WTC11 (cell line): ENCODE results near the gene AGR3. TPM values are rescaled to one million over a fixed set of nuclear protein-coding genes. Genes with fewer than 3 reads are reported as not detected.

Experiments used
- ATAC-seq: fragments of 200-7000 bp; cut with Tn5 transposase; 2 replicates; pipeline ENCODE4 v1.10.0; 2021; ENCODE audit warnings: mild to moderate bottlenecking, moderate library complexity
- CTCF ChIA-PET: fragments of 300-600 bp; sonication (Branson Sonifier 250); formaldehyde crosslinking; loops from one replicate; lab custom pipeline; 2021; ENCODE audit warnings: antibody characterized with exemption; lab: Charles Lee
- POLR2A ChIA-PET: fragments of 350-600 bp; sonication (Branson Sonifier 250); formaldehyde crosslinking; loops from one replicate; lab custom pipeline; 2021; ENCODE audit warnings: antibody characterized with exemption; lab: Charles Lee
- DNase-seq: peaks from one replicate; pipeline ENCODE4 v3.0.0; 2021; ENCODE audit warnings: low spot score
- H3K27ac Mint-ChIP-seq: 2 replicates; pipeline ENCODE4 v1.8.0; 2021; ENCODE audit warnings: mixed read lengths
- H3K27me3 Mint-ChIP-seq: 2 replicates; pipeline ENCODE4 v1.8.0; 2021; ENCODE audit warnings: low read depth, mild to moderate bottlenecking, moderate library complexity, mixed read lengths
- H3K36me3 Mint-ChIP-seq: 2 replicates; pipeline ENCODE4 v1.8.0; 2021; ENCODE audit warnings: mixed read lengths
- H3K4me1 Mint-ChIP-seq: 2 replicates; pipeline ENCODE4 v1.8.0; 2022; ENCODE audit warnings: mixed read lengths
- H3K4me3 Mint-ChIP-seq: 2 replicates; pipeline ENCODE4 v1.8.0; 2021; ENCODE audit warnings: mild to moderate bottlenecking, moderate library complexity, mixed read lengths
- H3K9me3 Mint-ChIP-seq: 2 replicates; pipeline ENCODE4 v1.8.0; 2021; ENCODE audit warnings: mixed read lengths
- ATF1 ChIP-seq: sonication (generic); formaldehyde crosslinking; IDR thresholded peaks from 2 replicates; pipeline ENCODE4 v1.8.1; 2023; ENCODE audit warnings: mild to moderate bottlenecking, moderate library complexity, missing genetic modification reagents
- CREB1 ChIP-seq: sonication (generic); formaldehyde crosslinking; IDR thresholded peaks from 2 replicates; pipeline ENCODE4 v1.8.0; 2023; ENCODE audit warnings: mild to moderate bottlenecking, missing genetic modification reagents
- CREM ChIP-seq: sonication (generic); formaldehyde crosslinking; IDR thresholded peaks from 2 replicates; pipeline ENCODE4 v1.8.1; 2022; ENCODE audit warnings: mild to moderate bottlenecking, missing genetic modification reagents, moderate library complexity
- ELF4 ChIP-seq: sonication (generic); formaldehyde crosslinking; IDR thresholded peaks from 2 replicates; pipeline ENCODE4 v1.8.1; 2022; ENCODE audit warnings: low read depth, mild to moderate bottlenecking, moderate library complexity, missing genetic modification reagents
- EMX1 ChIP-seq: fragments of 250-450 bp; sonication (Bioruptor Pico); IDR thresholded peaks from 2 replicates; pipeline ENCODE4 v1.8.0; 2021; ENCODE audit warnings: mild to moderate bottlenecking
- FOXK1 ChIP-seq: sonication (generic); formaldehyde crosslinking; IDR thresholded peaks from 2 replicates; pipeline ENCODE4 v1.8.0; 2022; ENCODE audit warnings: mild to moderate bottlenecking, moderate library complexity, missing genetic modification reagents
- FOXP1 ChIP-seq: sonication (generic); formaldehyde crosslinking; IDR thresholded peaks from 2 replicates; pipeline ENCODE4 v1.8.0; 2022; ENCODE audit warnings: missing genetic modification reagents, mild to moderate bottlenecking, moderate library complexity, borderline replicate concordance
- GABPB1 ChIP-seq: sonication (generic); formaldehyde crosslinking; IDR thresholded peaks from 2 replicates; pipeline ENCODE4 v1.8.1; 2023; ENCODE audit warnings: mild to moderate bottlenecking, missing genetic modification reagents
- GRHL2 ChIP-seq: fragments of 250-450 bp; sonication (Bioruptor Pico); IDR thresholded peaks from 2 replicates; pipeline ENCODE4 v1.8.0; 2022; ENCODE audit warnings: mild to moderate bottlenecking, moderate library complexity; ENCODE audit not compliant: insufficient replicate concordance, severe bottlenecking
- IRF2 ChIP-seq: sonication (generic); formaldehyde crosslinking; IDR thresholded peaks from 2 replicates; pipeline ENCODE4 v1.8.0; 2022; ENCODE audit warnings: low read depth, missing genetic modification reagents, borderline replicate concordance
- JAZF1 ChIP-seq: fragments of 250-450 bp; sonication (Bioruptor Pico); IDR thresholded peaks from 2 replicates; pipeline ENCODE4 v1.9.0; 2021; ENCODE audit warnings: moderate library complexity, mild to moderate bottlenecking, inconsistent platforms
- NFYB ChIP-seq: sonication (generic); formaldehyde crosslinking; conservative IDR thresholded peaks from 2 replicates; pipeline ENCODE4 v1.8.0; 2022; ENCODE audit warnings: low read depth, missing genetic modification reagents
- NR1H2 ChIP-seq: sonication (generic); formaldehyde crosslinking; IDR thresholded peaks from 2 replicates; pipeline ENCODE4 v1.9.0; 2021; ENCODE audit warnings: mild to moderate bottlenecking, moderate library complexity, missing genetic modification reagents
- NR2C2 ChIP-seq: sonication (generic); formaldehyde crosslinking; IDR thresholded peaks from 2 replicates; pipeline ENCODE4 v1.8.0; 2022; ENCODE audit warnings: mild to moderate bottlenecking, missing genetic modification reagents
- PRRX2 ChIP-seq: fragments of 250-450 bp; sonication (Bioruptor Pico); IDR thresholded peaks from 2 replicates; pipeline ENCODE4 v1.8.0; 2021; ENCODE audit warnings: mild to moderate bottlenecking
- SMAD4 ChIP-seq: sonication (generic); formaldehyde crosslinking; IDR thresholded peaks from 2 replicates; pipeline ENCODE4 v1.8.0; 2022; ENCODE audit warnings: mild to moderate bottlenecking, missing genetic modification reagents
- TCF7 ChIP-seq: sonication (generic); formaldehyde crosslinking; IDR thresholded peaks from 2 replicates; pipeline ENCODE4 v1.8.0; 2022; ENCODE audit warnings: mild to moderate bottlenecking, low read depth, missing genetic modification reagents, moderate library complexity
- TP53 ChIP-seq: sonication (generic); formaldehyde crosslinking; IDR thresholded peaks from 2 replicates; pipeline ENCODE4 v1.8.1; 2023; ENCODE audit warnings: mild to moderate bottlenecking, missing genetic modification reagents
- ZNF219 ChIP-seq: sonication (generic); formaldehyde crosslinking; IDR thresholded peaks from 2 replicates; pipeline ENCODE4 v1.8.0; 2023; ENCODE audit warnings: missing genetic modification reagents, mild to moderate bottlenecking, borderline replicate concordance
- ZNF263 ChIP-seq: sonication (generic); formaldehyde crosslinking; IDR thresholded peaks from 2 replicates; pipeline ENCODE4 v1.8.1; 2022; ENCODE audit warnings: low read depth, mild to moderate bottlenecking, moderate library complexity, missing genetic modification reagents
- ZNF317 ChIP-seq: sonication (generic); formaldehyde crosslinking; IDR thresholded peaks from 2 replicates; pipeline ENCODE4 v1.8.1; 2023; ENCODE audit warnings: low read depth, mild to moderate bottlenecking, moderate library complexity, missing genetic modification reagents, borderline replicate concordance
- total RNA-seq: library from RNA; stranded (reverse); gene quantifications from 3 replicates; pipeline ENCODE4 v1.2.3, GENCODE V29; 2021
- TF ChIP-seq, protein P1 (sequence below): sonication (generic); formaldehyde crosslinking; IDR thresholded peaks from 2 replicates; pipeline ENCODE4 v1.8.1; 2023; ENCODE audit warnings: mild to moderate bottlenecking, missing genetic modification reagents, moderate library complexity
- TF ChIP-seq, protein P2 (sequence below): sonication (generic); formaldehyde crosslinking; IDR thresholded peaks from 2 replicates; pipeline ENCODE4 v1.8.1; 2022; ENCODE audit warnings: low read depth, missing genetic modification reagents, borderline replicate concordance
- TF ChIP-seq, protein P3 (sequence below): sonication (generic); formaldehyde crosslinking; IDR thresholded peaks from 2 replicates; pipeline ENCODE4 v1.8.0; 2022; ENCODE audit warnings: mild to moderate bottlenecking, missing genetic modification reagents
- TF ChIP-seq, protein P4 (sequence below): sonication (generic); formaldehyde crosslinking; IDR thresholded peaks from 2 replicates; pipeline ENCODE4 v1.8.0; 2022; ENCODE audit warnings: mild to moderate bottlenecking, missing genetic modification reagents
- TF ChIP-seq, protein P5 (sequence below): sonication (generic); formaldehyde crosslinking; conservative IDR thresholded peaks from 2 replicates; pipeline ENCODE4 v1.8.1; 2022; ENCODE audit warnings: mild to moderate bottlenecking, missing genetic modification reagents
- TF ChIP-seq, protein P6 (sequence below): sonication (generic); formaldehyde crosslinking; IDR thresholded peaks from 2 replicates; pipeline ENCODE4 v1.8.1; 2022; ENCODE audit warnings: mild to moderate bottlenecking, missing genetic modification reagents, moderate library complexity, borderline replicate concordance
- TF ChIP-seq, protein P7 (sequence below): sonication (generic); formaldehyde crosslinking; IDR thresholded peaks from 2 replicates; pipeline ENCODE4 v1.8.0; 2023; ENCODE audit warnings: mild to moderate bottlenecking, missing genetic modification reagents

Gene AGR3
- total RNA-seq, 1 experiment from 2014 or later = not detected

DNA sequence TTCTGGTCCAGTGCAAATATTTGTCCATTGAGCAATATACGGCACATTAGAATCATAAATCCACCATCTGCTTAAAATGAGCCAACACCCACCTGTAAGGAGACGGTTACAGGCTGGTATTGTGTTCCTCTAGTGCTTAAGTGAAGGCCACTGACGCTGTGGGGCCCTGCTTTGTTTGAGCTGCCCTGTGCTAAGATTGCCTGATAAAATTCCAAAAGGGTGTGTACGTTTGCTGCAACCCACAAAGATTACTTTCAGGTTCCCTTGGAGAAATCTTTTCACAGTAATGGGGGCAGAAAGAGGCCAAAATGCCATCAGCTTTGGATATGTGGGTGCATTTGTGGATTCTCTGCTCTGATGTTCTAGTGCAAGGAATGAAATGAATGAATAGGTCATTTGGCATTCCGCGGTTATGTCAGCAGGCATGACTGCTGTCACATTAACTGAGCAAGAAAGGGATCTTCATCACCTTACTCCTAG is 34.4 kb downstream of the AGR3 start:
- Mint-ChIP-seq H3K9me3 (no peaks in the 10 kb centered on the region), H3K27ac (no peak overlapping the region), H3K4me1 (peaks cover 6% of the 10 kb centered on the region; the same call in 1 of the 2 replicates), H3K27me3 (no peaks in the 10 kb centered on the region)
- POLR2A ChIA-PET = no interaction called here
- DNase-seq = no peak
- ATAC-seq = peak; percentile 51; the same call in 1 of the 2 replicates
- TF ChIP-seq, protein P1, sequence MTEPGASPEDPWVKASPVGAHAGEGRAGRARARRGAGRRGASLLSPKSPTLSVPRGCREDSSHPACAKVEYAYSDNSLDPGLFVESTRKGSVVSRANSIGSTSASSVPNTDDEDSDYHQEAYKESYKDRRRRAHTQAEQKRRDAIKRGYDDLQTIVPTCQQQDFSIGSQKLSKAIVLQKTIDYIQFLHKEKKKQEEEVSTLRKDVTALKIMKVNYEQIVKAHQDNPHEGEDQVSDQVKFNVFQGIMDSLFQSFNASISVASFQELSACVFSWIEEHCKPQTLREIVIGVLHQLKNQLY (CRISPR knock-in tag) = no peak
- no peak for TF ChIP-seq TP53 (CRISPR knock-in tag)
- TF ChIP-seq, protein P2, sequence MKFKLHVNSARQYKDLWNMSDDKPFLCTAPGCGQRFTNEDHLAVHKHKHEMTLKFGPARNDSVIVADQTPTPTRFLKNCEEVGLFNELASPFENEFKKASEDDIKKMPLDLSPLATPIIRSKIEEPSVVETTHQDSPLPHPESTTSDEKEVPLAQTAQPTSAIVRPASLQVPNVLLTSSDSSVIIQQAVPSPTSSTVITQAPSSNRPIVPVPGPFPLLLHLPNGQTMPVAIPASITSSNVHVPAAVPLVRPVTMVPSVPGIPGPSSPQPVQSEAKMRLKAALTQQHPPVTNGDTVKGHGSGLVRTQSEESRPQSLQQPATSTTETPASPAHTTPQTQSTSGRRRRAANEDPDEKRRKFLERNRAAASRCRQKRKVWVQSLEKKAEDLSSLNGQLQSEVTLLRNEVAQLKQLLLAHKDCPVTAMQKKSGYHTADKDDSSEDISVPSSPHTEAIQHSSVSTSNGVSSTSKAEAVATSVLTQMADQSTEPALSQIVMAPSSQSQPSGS = no peak
- no peak for TF ChIP-seq NR2C2 (CRISPR knock-in tag)
- TF ChIP-seq GABPB1 (CRISPR knock-in tag) = no peak
- TF ChIP-seq IRF2 (CRISPR knock-in tag) = no peak
- TF ChIP-seq, protein P3, sequence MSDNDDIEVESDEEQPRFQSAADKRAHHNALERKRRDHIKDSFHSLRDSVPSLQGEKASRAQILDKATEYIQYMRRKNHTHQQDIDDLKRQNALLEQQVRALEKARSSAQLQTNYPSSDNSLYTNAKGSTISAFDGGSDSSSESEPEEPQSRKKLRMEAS = no peak
- TF ChIP-seq FOXP1 = no peak
- TF ChIP-seq ZNF219 (CRISPR knock-in tag) = no peak
- no peak for TF ChIP-seq NR1H2 (CRISPR knock-in tag)
- no peak for TF ChIP-seq EMX1 (CRISPR knock-in tag)
- TF ChIP-seq ZNF263 (CRISPR knock-in tag) = no peak
- TF ChIP-seq, all 79 proteins: peak for 0
- no peaks in the 10 kb centered on the region for H3K36me3 Mint-ChIP-seq
- no peak overlapping the region for H3K4me3 Mint-ChIP-seq
- CTCF ChIA-PET = no interaction called here

DNA sequence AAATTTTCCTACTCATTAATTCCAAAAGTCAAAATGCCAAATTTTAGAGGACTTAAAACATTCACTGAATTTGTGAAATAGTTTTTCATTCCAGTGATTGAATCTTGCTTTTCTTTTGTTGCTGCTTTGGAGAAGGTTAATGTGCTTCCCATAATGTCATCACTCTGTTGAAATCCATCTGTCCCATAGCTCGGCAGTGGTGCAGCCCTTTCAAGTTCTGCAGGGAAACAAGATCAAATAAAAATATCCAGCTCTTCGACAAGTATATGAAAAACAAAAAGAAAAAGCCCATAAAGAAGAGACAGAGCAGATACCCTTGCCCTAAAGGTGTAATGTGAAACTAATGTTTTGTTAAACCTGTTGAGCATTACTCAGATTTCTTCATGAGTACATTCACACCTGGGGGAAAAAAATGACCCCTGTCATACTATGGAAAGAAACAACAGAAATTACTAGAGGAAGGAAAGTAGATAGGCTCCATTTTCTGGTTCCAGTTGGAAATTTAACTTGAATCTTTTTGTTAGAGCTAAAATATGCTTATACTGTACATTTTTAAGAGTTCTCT is 35.1 kb downstream of the AGR3 start:
- TF ChIP-seq PRRX2 (CRISPR knock-in tag) (no peak), ATF1 (no peak), GABPB1 (CRISPR knock-in tag) (no peak), SMAD4 (CRISPR knock-in tag) (no peak), GRHL2 (CRISPR knock-in tag) (no peak), JAZF1 (CRISPR knock-in tag) (no peak), FOXK1 (CRISPR knock-in tag) (no peak), ELF4 (no peak), CREB1 (no peak), ZNF317 (CRISPR knock-in tag) (no peak), CREM (CRISPR knock-in tag) (no peak), NFYB (no peak), TCF7 (CRISPR knock-in tag) (no peak)
- TF ChIP-seq, protein P4, sequence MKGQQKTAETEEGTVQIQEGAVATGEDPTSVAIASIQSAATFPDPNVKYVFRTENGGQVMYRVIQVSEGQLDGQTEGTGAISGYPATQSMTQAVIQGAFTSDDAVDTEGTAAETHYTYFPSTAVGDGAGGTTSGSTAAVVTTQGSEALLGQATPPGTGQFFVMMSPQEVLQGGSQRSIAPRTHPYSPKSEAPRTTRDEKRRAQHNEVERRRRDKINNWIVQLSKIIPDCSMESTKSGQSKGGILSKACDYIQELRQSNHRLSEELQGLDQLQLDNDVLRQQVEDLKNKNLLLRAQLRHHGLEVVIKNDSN (CRISPR knock-in tag) = no peak
- TF ChIP-seq, protein P5, sequence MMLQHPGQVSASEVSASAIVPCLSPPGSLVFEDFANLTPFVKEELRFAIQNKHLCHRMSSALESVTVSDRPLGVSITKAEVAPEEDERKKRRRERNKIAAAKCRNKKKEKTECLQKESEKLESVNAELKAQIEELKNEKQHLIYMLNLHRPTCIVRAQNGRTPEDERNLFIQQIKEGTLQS (CRISPR knock-in tag) = no peak
- TF ChIP-seq, protein P6, sequence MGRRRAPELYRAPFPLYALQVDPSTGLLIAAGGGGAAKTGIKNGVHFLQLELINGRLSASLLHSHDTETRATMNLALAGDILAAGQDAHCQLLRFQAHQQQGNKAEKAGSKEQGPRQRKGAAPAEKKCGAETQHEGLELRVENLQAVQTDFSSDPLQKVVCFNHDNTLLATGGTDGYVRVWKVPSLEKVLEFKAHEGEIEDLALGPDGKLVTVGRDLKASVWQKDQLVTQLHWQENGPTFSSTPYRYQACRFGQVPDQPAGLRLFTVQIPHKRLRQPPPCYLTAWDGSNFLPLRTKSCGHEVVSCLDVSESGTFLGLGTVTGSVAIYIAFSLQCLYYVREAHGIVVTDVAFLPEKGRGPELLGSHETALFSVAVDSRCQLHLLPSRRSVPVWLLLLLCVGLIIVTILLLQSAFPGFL (CRISPR knock-in tag) = no peak
- TF ChIP-seq, protein P7, sequence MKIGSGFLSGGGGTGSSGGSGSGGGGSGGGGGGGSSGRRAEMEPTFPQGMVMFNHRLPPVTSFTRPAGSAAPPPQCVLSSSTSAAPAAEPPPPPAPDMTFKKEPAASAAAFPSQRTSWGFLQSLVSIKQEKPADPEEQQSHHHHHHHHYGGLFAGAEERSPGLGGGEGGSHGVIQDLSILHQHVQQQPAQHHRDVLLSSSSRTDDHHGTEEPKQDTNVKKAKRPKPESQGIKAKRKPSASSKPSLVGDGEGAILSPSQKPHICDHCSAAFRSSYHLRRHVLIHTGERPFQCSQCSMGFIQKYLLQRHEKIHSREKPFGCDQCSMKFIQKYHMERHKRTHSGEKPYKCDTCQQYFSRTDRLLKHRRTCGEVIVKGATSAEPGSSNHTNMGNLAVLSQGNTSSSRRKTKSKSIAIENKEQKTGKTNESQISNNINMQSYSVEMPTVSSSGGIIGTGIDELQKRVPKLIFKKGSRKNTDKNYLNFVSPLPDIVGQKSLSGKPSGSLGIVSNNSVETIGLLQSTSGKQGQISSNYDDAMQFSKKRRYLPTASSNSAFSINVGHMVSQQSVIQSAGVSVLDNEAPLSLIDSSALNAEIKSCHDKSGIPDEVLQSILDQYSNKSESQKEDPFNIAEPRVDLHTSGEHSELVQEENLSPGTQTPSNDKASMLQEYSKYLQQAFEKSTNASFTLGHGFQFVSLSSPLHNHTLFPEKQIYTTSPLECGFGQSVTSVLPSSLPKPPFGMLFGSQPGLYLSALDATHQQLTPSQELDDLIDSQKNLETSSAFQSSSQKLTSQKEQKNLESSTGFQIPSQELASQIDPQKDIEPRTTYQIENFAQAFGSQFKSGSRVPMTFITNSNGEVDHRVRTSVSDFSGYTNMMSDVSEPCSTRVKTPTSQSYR = no peak
- CTCF ChIA-PET = no interaction called here
- no peak overlapping the region for H3K4me3 Mint-ChIP-seq
- POLR2A ChIA-PET = no interaction called here
- no peaks in the 10 kb centered on the region for H3K36me3 Mint-ChIP-seq
- peaks cover 6% of the 10 kb centered on the region; the same call in 1 of the 2 replicates for H3K4me1 Mint-ChIP-seq
- H3K27me3 Mint-ChIP-seq = no peaks in the 10 kb centered on the region
- no peak for ATAC-seq
- DNase-seq = no peak
- no peaks in the 10 kb centered on the region for H3K9me3 Mint-ChIP-seq
- no peak overlapping the region for H3K27ac Mint-ChIP-seq
